B cell (primary cell): ENCODE results near the gene DTNBP1.

Source experiments
- CTCF ChIP-seq: fragments of 200-600 bp; IDR thresholded peaks from one replicate; pipeline ENCODE4 v1.8.0; 2022; ENCODE audit warnings: antibody characterized with exemption, mild to moderate bottlenecking
- EZH2 ChIP-seq: IDR thresholded peaks from 2 replicates; pipeline ENCODE4 v1.6.1; 2012; ENCODE audit warnings: borderline replicate concordance, low read depth, mild to moderate bottlenecking, moderate library complexity, low read length; ENCODE audit not compliant: insufficient read depth, poor library complexity, severe bottlenecking

- no peak for TF ChIP-seq EZH2
- no peak for TF ChIP-seq CTCF
Measured at GRCh38 chr6:15681946-15682345, 19.1 kb upstream of the DTNBP1 start.
